ENCODE results near the gene NIFK.
"Not testable (repeated sequence)": the region's sequence is repeated elsewhere in the genome, so short reads cannot be mapped to it uniquely, and the experiment has no call there.

The NIFK gene

GRCh38 chr2:121727950-121728349 lies 8.7 kb downstream of the NIFK start:
- no peak overlapping the region for H3K4me3 ChIP-seq (ENCODE audit: low read depth in 1 of 2, low read length in 2 of 2)
- no peaks in the 10 kb centered on the region for H3K9me3 ChIP-seq (ENCODE audit: control insufficient read depth in 1 of 2, low read length in 2 of 2)
- no peak overlapping the region for H3K27ac ChIP-seq (ENCODE audit: low read length)
- no peaks in the 10 kb centered on the region for H3K27me3 ChIP-seq (ENCODE audit: low read depth, low read length)
- peaks cover 42 to 59% of the 10 kb centered on the region in 2 donors for H3K36me3 ChIP-seq (ENCODE audit: control insufficient read depth in 1 of 2, insufficient read depth in 2 of 2, low read length in 2 of 2)
- H3K4me1 ChIP-seq (ENCODE audit: control insufficient read depth in 1 of 2, insufficient read depth in 2 of 2, low read length in 2 of 2): no peaks in the 10 kb centered on the region

- Histone ChIP-seq H3K4me3 (ENCODE audit: low read depth in 1 of 2, low read length in 2 of 2) (no peak overlapping the region), H3K36me3 (ENCODE audit: control insufficient read depth in 1 of 2, insufficient read depth in 2 of 2, low read length in 2 of 2) (peaks cover 41 to 55% of the 10 kb centered on the region in 2 donors), H3K9me3 (ENCODE audit: control insufficient read depth in 1 of 2, low read length in 2 of 2) (no peaks in the 10 kb centered on the region), H3K27me3 (ENCODE audit: low read depth, low read length) (no peaks in the 10 kb centered on the region), H3K27ac (ENCODE audit: low read length) (no peak overlapping the region), H3K4me1 (ENCODE audit: control insufficient read depth in 1 of 2, insufficient read depth in 2 of 2, low read length in 2 of 2) (no peaks in the 10 kb centered on the region)
These were observed 9.3 kb downstream of the NIFK start for GRCh38 chr2:121727332-121727731.

GRCh38 chr2:121723316-121723715 lies 13.4 kb downstream of the NIFK start:
- Histone ChIP-seq H3K4me1 (ENCODE audit: control insufficient read depth in 1 of 2, insufficient read depth in 2 of 2, low read length in 2 of 2) (peaks cover 0 to 3% of the 10 kb centered on the region in 2 donors), H3K27ac (ENCODE audit: low read length) (no peak overlapping the region), H3K9me3 (ENCODE audit: control insufficient read depth in 1 of 2, low read length in 2 of 2) (no peaks in the 10 kb centered on the region), H3K4me3 (ENCODE audit: low read depth in 1 of 2, low read length in 2 of 2) (no peak overlapping the region), H3K27me3 (ENCODE audit: low read depth, low read length) (no peaks in the 10 kb centered on the region), H3K36me3 (ENCODE audit: control insufficient read depth in 1 of 2, insufficient read depth in 2 of 2, low read length in 2 of 2) (peaks cover 12 to 15% of the 10 kb centered on the region in 2 donors)

GRCh38 chr2:121722479-121722878 lies 14.2 kb downstream of the NIFK start:
- Histone ChIP-seq H3K4me1 (ENCODE audit: control insufficient read depth in 1 of 2, insufficient read depth in 2 of 2, low read length in 2 of 2) (peaks cover 0 to 3% of the 10 kb centered on the region in 2 donors), H3K4me3 (ENCODE audit: low read depth in 1 of 2, low read length in 2 of 2) (no peak overlapping the region), H3K9me3 (ENCODE audit: control insufficient read depth in 1 of 2, low read length in 2 of 2) (no peaks in the 10 kb centered on the region), H3K36me3 (ENCODE audit: control insufficient read depth in 1 of 2, insufficient read depth in 2 of 2, low read length in 2 of 2) (peaks cover 6 to 9% of the 10 kb centered on the region in 2 donors), H3K27me3 (ENCODE audit: low read depth, low read length) (no peaks in the 10 kb centered on the region), H3K27ac (ENCODE audit: low read length) (no peak overlapping the region)

GRCh38 chr2:121721926-121722325 lies 14.7 kb downstream of the NIFK start:
- Histone ChIP-seq H3K4me3 (ENCODE audit: low read depth in 1 of 2, low read length in 2 of 2) (no peak overlapping the region), H3K27me3 (ENCODE audit: low read depth, low read length) (no peaks in the 10 kb centered on the region), H3K9me3 (ENCODE audit: control insufficient read depth in 1 of 2, low read length in 2 of 2) (no peaks in the 10 kb centered on the region), H3K36me3 (ENCODE audit: control insufficient read depth in 1 of 2, insufficient read depth in 2 of 2, low read length in 2 of 2) (peaks cover under 1 to 4% of the 10 kb centered on the region in 2 donors), H3K4me1 (ENCODE audit: control insufficient read depth in 1 of 2, insufficient read depth in 2 of 2, low read length in 2 of 2) (peaks cover 0 to 3% of the 10 kb centered on the region in 2 donors), H3K27ac (ENCODE audit: low read length) (no peak overlapping the region)

- H3K27me3 ChIP-seq (ENCODE audit: low read depth, low read length): no peaks in the 10 kb centered on the region
- H3K9me3 ChIP-seq (ENCODE audit: control insufficient read depth in 1 of 2, low read length in 2 of 2): no peaks in the 10 kb centered on the region
- H3K4me1 ChIP-seq (ENCODE audit: control insufficient read depth in 1 of 2, insufficient read depth in 2 of 2, low read length in 2 of 2): peaks cover 0 to 3% of the 10 kb centered on the region in 2 donors
- no peak overlapping the region for H3K27ac ChIP-seq (ENCODE audit: low read length)
- H3K4me3 ChIP-seq (ENCODE audit: low read depth in 1 of 2, low read length in 2 of 2): no peak overlapping the region
- H3K36me3 ChIP-seq (ENCODE audit: control insufficient read depth in 1 of 2, insufficient read depth in 2 of 2, low read length in 2 of 2): no peaks in the 10 kb centered on the region
These were observed 19.1 kb downstream of the NIFK start for GRCh38 chr2:121717529-121717928.

GRCh38 chr2:121716126-121716525 lies 20.5 kb downstream of the NIFK start:
- peaks cover 0 to 3% of the 10 kb centered on the region in 2 donors for H3K4me1 ChIP-seq (ENCODE audit: control insufficient read depth in 1 of 2, insufficient read depth in 2 of 2, low read length in 2 of 2)
- H3K36me3 ChIP-seq (ENCODE audit: control insufficient read depth in 1 of 2, insufficient read depth in 2 of 2, low read length in 2 of 2): no peaks in the 10 kb centered on the region
- H3K27me3 ChIP-seq (ENCODE audit: low read depth, low read length): no peaks in the 10 kb centered on the region
- H3K27ac ChIP-seq (ENCODE audit: low read length): no peak overlapping the region
- H3K9me3 ChIP-seq (ENCODE audit: control insufficient read depth in 1 of 2, low read length in 2 of 2): no peaks in the 10 kb centered on the region
- H3K4me3 ChIP-seq (ENCODE audit: low read depth in 1 of 2, low read length in 2 of 2): no peak overlapping the region

GRCh38 chr2:121711481-121711880 lies 25.2 kb downstream of the NIFK start:
- not testable (repeated sequence) for H3K4me1 ChIP-seq (ENCODE audit: control insufficient read depth in 1 of 2, insufficient read depth in 2 of 2, low read length in 2 of 2); H3K4me3 ChIP-seq (ENCODE audit: low read depth in 1 of 2, low read length in 2 of 2); H3K27me3 ChIP-seq (ENCODE audit: low read depth, low read length); H3K27ac ChIP-seq (ENCODE audit: low read length); H3K9me3 ChIP-seq (ENCODE audit: control insufficient read depth in 1 of 2, low read length in 2 of 2); H3K36me3 ChIP-seq (ENCODE audit: control insufficient read depth in 1 of 2, insufficient read depth in 2 of 2, low read length in 2 of 2)

- Histone ChIP-seq H3K4me3 (ENCODE audit: low read depth in 1 of 2, low read length in 2 of 2) (no peak overlapping the region), H3K9me3 (ENCODE audit: control insufficient read depth in 1 of 2, low read length in 2 of 2) (no peaks in the 10 kb centered on the region), H3K36me3 (ENCODE audit: control insufficient read depth in 1 of 2, insufficient read depth in 2 of 2, low read length in 2 of 2) (no peaks in the 10 kb centered on the region), H3K27me3 (ENCODE audit: low read depth, low read length) (no peaks in the 10 kb centered on the region), H3K4me1 (ENCODE audit: control insufficient read depth in 1 of 2, insufficient read depth in 2 of 2, low read length in 2 of 2) (no peaks in the 10 kb centered on the region), H3K27ac (ENCODE audit: low read length) (no peak overlapping the region)
These were observed 26.1 kb downstream of the NIFK start for GRCh38 chr2:121710470-121711170.

- Histone ChIP-seq H3K36me3 (ENCODE audit: control insufficient read depth in 1 of 2, insufficient read depth in 2 of 2, low read length in 2 of 2) (no peaks in the 10 kb centered on the region), H3K4me1 (ENCODE audit: control insufficient read depth in 1 of 2, insufficient read depth in 2 of 2, low read length in 2 of 2) (no peaks in the 10 kb centered on the region), H3K27me3 (ENCODE audit: low read depth, low read length) (no peaks in the 10 kb centered on the region), H3K9me3 (ENCODE audit: control insufficient read depth in 1 of 2, low read length in 2 of 2) (no peaks in the 10 kb centered on the region), H3K27ac (ENCODE audit: low read length) (no peak overlapping the region), H3K4me3 (ENCODE audit: low read depth in 1 of 2, low read length in 2 of 2) (no peak overlapping the region)
These were observed 26.8 kb downstream of the NIFK start for GRCh38 chr2:121709776-121710469.

GRCh38 chr2:121707920-121708361 lies 28.7 kb downstream of the NIFK start:
- Histone ChIP-seq H3K9me3 (ENCODE audit: control insufficient read depth in 1 of 2, low read length in 2 of 2) (no peaks in the 10 kb centered on the region), H3K4me1 (ENCODE audit: control insufficient read depth in 1 of 2, insufficient read depth in 2 of 2, low read length in 2 of 2) (no peaks in the 10 kb centered on the region), H3K27ac (ENCODE audit: low read length) (peak overlapping the region; percentile 23), H3K4me3 (ENCODE audit: low read depth in 1 of 2, low read length in 2 of 2) (peak overlapping the region in 1 of 2 donors; percentile 26), H3K36me3 (ENCODE audit: control insufficient read depth in 1 of 2, insufficient read depth in 2 of 2, low read length in 2 of 2) (no peaks in the 10 kb centered on the region), H3K27me3 (ENCODE audit: low read depth, low read length) (no peaks in the 10 kb centered on the region)

Data from muscle layer of duodenum (tissue), 2 donors.